OCI-LY3 (cell line): ENCODE measurements around the gene GRIK2.

Source experiments
- H2AFZ ChIP-seq: fragments of 200-600, 300-600 bp; shearing (Covaris generic); 2 replicates; pipeline ENCODE4 v1.6.0; 2014; ENCODE audit warnings: antibody characterized with exemption, low read depth, low read length
- H3K27ac ChIP-seq: fragments of 200-600, 300-600 bp; sonication (generic); 2 replicates; pipeline ENCODE4 v1.5.1; 2014; ENCODE audit warnings: mild to moderate bottlenecking, low read length, moderate library complexity, mixed read lengths
- H3K27me3 ChIP-seq: fragments of 200-600, 300-600 bp; sonication (generic); 2 replicates; pipeline ENCODE4 v1.6.1; 2014; ENCODE audit warnings: low read depth, low read length, mixed read lengths
- H3K36me3 ChIP-seq: fragments of 200-600, 300-600 bp; sonication (generic); replicated peaks from 2 replicates; pipeline ENCODE3; 2014; ENCODE audit warnings: low read depth, low read length, mixed read lengths
- H3K4me1 ChIP-seq: fragments of 300-600, 200-600 bp; sonication (generic); 2 replicates; pipeline ENCODE4 v1.6.1; 2014; ENCODE audit warnings: low read length, mixed read lengths
- H3K4me2 ChIP-seq: fragments of 200-600, 300-600 bp; sonication (generic); 2 replicates; pipeline ENCODE4 v1.6.1; 2014; ENCODE audit warnings: low read length, mixed read lengths
- H3K4me3 ChIP-seq: fragments of 300-600, 200-600 bp; sonication (generic); 2 replicates; pipeline ENCODE4 v1.5.1; 2014; ENCODE audit warnings: antibody characterized with exemption, mild to moderate bottlenecking, low read length, moderate library complexity
- H3K79me2 ChIP-seq: fragments of 300-600, 200-600 bp; shearing (Covaris generic); 2 replicates; pipeline ENCODE4 v1.6.1; 2014; ENCODE audit warnings: mild to moderate bottlenecking, low read length, mixed read lengths
- H3K9ac ChIP-seq: fragments of 300-600, 200-600 bp; shearing (Covaris generic); 2 replicates; pipeline ENCODE4 v1.6.0; 2014; ENCODE audit warnings: mild to moderate bottlenecking, low read length, moderate library complexity
- H3K9me3 ChIP-seq: fragments of 200-600, 300-600 bp; shearing (Covaris generic); 2 replicates; pipeline ENCODE4 v1.6.1; 2014; ENCODE audit warnings: low read length, mixed read lengths; ENCODE audit not compliant: insufficient read depth
- H4K20me1 ChIP-seq: fragments of 200-600, 300-600 bp; sonication (generic); 2 replicates; pipeline ENCODE4 v1.6.1; 2016; ENCODE audit warnings: low read length, mixed read lengths; ENCODE audit not compliant: insufficient read depth
- CTCF ChIP-seq: fragments of 200-600, 300-600 bp; sonication (generic); IDR thresholded peaks from 2 replicates; pipeline ENCODE4 v1.5.1; 2014; ENCODE audit warnings: antibody characterized with exemption, low read length, low read depth
- EZH2phosphoT487 ChIP-seq: fragments of 200-600 bp; shearing (Covaris generic); IDR thresholded peaks from 2 replicates; pipeline ENCODE4 v1.6.1; 2018; ENCODE audit warnings: antibody characterized with exemption, mixed run types, low read depth

Gene GRIK2

GRCh38 chr6:101608703-101609102 lies 215.2 kb downstream of the GRIK2 start:
- Histone ChIP-seq H2AFZ (no peak overlapping the region), H3K9me3 (no peaks in the 10 kb centered on the region), H3K27me3 (0 out of 2 replicates have a peak, but pooled peaks cover 3% of the 10 kb centered on the region), H3K4me3 (no peak overlapping the region), H3K27ac (no peak overlapping the region), H4K20me1 (peaks cover 3% of the 10 kb centered on the region; the same call in 1 of the 2 replicates), H3K79me2 (no peaks in the 10 kb centered on the region), H3K36me3 (no peaks in the 10 kb centered on the region), H3K4me1 (peaks cover 22% of the 10 kb centered on the region), H3K4me2 (no peak overlapping the region), H3K9ac (no peak overlapping the region)
- TF ChIP-seq EZH2phosphoT487: no peak
- TF ChIP-seq CTCF: no peak

- no peaks in the 10 kb centered on the region for H3K36me3 ChIP-seq
- no peaks in the 10 kb centered on the region for H3K9me3 ChIP-seq
- H3K27ac ChIP-seq: no peak overlapping the region
- H3K4me2 ChIP-seq: no peak overlapping the region
- H2AFZ ChIP-seq: no peak overlapping the region
- no peaks in the 10 kb centered on the region for H3K4me1 ChIP-seq
- no peaks in the 10 kb centered on the region for H4K20me1 ChIP-seq
- H3K4me3 ChIP-seq: no peak overlapping the region
- H3K9ac ChIP-seq: no peak overlapping the region
- no peaks in the 10 kb centered on the region for H3K79me2 ChIP-seq
- TF ChIP-seq CTCF (no peak), EZH2phosphoT487 (no peak)
- no peaks in the 10 kb centered on the region for H3K27me3 ChIP-seq
Measured at GRCh38 chr6:101613556-101613955, 220.0 kb downstream of the GRIK2 start.

- Histone ChIP-seq H3K79me2 (no peaks in the 10 kb centered on the region), H3K4me3 (no peak overlapping the region), H2AFZ (no peak overlapping the region), H3K9ac (no peak overlapping the region), H3K27me3 (no peaks in the 10 kb centered on the region), H3K4me1 (no peaks in the 10 kb centered on the region), H3K9me3 (no peaks in the 10 kb centered on the region), H4K20me1 (no peaks in the 10 kb centered on the region), H3K27ac (no peak overlapping the region), H3K4me2 (no peak overlapping the region), H3K36me3 (no peaks in the 10 kb centered on the region)
- TF ChIP-seq CTCF (no peak), EZH2phosphoT487 (no peak)
Measured at GRCh38 chr6:101614774-101615173, 221.3 kb downstream of the GRIK2 start.

- Histone ChIP-seq H3K27me3 (no peaks in the 10 kb centered on the region), H3K9ac (no peak overlapping the region), H3K4me1 (no peaks in the 10 kb centered on the region), H3K4me2 (no peak overlapping the region), H3K27ac (no peak overlapping the region), H3K9me3 (no peaks in the 10 kb centered on the region), H3K79me2 (no peaks in the 10 kb centered on the region), H3K4me3 (no peak overlapping the region), H4K20me1 (no peaks in the 10 kb centered on the region), H3K36me3 (no peaks in the 10 kb centered on the region), H2AFZ (no peak overlapping the region; the same call in 1 of the 2 replicates)
- TF ChIP-seq EZH2phosphoT487 (no peak), CTCF (no peak)
Measured at GRCh38 chr6:101626269-101626668, 232.8 kb downstream of the GRIK2 start.
